ENCODE results near the gene UBE2Z. TPM values are rescaled to one million over a fixed set of nuclear protein-coding genes. Genes with fewer than 3 reads are reported as not detected.

The UBE2Z gene
- total and polyA plus RNA-seq, 11 donors = 19.3 to 59.0 (median 41.0) TPM

DNA sequence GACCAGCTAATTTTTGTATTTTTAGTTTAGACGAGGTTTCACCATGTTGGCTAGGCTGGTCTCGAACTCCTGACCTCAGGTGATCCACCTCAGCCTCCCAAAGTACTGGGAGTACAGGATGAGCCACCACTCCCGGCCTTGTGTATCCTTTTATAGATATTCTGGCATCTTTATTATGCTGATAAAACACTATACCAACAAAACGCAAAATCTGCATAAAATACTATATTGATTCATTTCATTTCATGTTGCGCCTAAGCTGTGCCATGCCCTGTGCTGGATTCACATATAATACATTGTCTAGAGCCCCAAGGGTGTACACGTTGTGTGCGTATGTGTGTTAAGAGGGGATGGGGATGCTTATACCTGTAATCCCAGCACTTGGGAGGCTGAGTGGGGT, 3.8 kb upstream of the UBE2Z start:
- 86 to 96% (median 93%) methylated on average over 7 of the region's 7 CpGs for WGBS, 4 donors
- H3K27me3 ChIP-seq = no peaks in the 10 kb centered on the region
- no peak for ATAC-seq

DNA sequence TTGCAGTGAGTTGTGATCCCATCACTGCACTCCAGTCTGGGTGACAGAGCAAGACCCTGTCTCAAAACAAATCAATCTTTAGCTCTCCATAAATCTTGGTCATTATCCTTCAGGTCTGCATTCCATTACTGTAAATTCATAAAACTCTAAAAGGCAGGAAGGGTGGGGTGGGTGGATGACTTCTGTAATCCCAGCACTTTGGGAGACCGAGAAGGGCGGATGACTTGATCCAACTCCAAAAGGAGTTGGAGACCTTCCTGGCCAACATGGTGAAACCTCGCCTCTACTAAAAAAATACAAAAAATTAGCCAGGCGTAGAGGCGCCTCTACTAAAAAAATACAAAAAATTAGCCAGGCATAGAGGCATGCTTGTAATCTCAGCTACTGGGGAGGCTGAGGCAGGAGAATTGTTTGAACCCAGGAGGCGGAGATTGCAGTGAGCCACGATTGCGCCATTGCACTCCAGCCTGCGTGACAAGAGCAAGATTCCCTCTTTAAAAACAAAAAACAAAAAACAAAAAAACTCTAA, 2.2 kb upstream of the UBE2Z start:
- H3K27me3 ChIP-seq = no peaks in the 10 kb centered on the region
- intact Hi-C loops (cut with DNase I) = loop anchor here in 1 of 10 donors (10.0 kb wide), 1 partner anchor 129 kb away; no protein-coding TSS in a partner anchor
- no peak overlapping the region for H3K27ac ChIP-seq
- H3K9me3 ChIP-seq = no peaks in the 10 kb centered on the region
- DNase-seq (no peak), ATAC-seq (no peak)
- H3K36me3 ChIP-seq = peaks cover 0 to 11% (median 5%) of the 10 kb centered on the region in 9 donors
- no peak for TF ChIP-seq POLR2A (IDR thresholded peaks at IDR 0.05)
- TF ChIP-seq, protein P1, sequence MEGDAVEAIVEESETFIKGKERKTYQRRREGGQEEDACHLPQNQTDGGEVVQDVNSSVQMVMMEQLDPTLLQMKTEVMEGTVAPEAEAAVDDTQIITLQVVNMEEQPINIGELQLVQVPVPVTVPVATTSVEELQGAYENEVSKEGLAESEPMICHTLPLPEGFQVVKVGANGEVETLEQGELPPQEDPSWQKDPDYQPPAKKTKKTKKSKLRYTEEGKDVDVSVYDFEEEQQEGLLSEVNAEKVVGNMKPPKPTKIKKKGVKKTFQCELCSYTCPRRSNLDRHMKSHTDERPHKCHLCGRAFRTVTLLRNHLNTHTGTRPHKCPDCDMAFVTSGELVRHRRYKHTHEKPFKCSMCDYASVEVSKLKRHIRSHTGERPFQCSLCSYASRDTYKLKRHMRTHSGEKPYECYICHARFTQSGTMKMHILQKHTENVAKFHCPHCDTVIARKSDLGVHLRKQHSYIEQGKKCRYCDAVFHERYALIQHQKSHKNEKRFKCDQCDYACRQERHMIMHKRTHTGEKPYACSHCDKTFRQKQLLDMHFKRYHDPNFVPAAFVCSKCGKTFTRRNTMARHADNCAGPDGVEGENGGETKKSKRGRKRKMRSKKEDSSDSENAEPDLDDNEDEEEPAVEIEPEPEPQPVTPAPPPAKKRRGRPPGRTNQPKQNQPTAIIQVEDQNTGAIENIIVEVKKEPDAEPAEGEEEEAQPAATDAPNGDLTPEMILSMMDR (IDR thresholded peaks at IDR 0.05) = no peak
- peaks cover 0 to 30% (median 25%) of the 10 kb centered on the region in 12 donors for H3K4me1 ChIP-seq
- H3K4me3 ChIP-seq = no peak overlapping the region
- WGBS, 4 donors = 70 to 80% (median 76%) methylated on average over 9 of the region's 9 CpGs

More for the DNA sequence above, 3.8 kb upstream of the UBE2Z start:
- no peaks in the 10 kb centered on the region for H3K36me3 ChIP-seq
- H3K9me3 ChIP-seq = no peaks in the 10 kb centered on the region
- DNase-seq = no peak
- H3K27ac ChIP-seq = no peak overlapping the region
- no peak for TF ChIP-seq POLR2A (IDR thresholded peaks at IDR 0.05)
- TF ChIP-seq, protein P1 (IDR thresholded peaks at IDR 0.05) = no peak
- intact Hi-C loops (cut with DNase I) = loop anchor here in 1 of 10 donors (10.0 kb wide), 1 partner anchor 130 kb away; no protein-coding TSS in a partner anchor
- H3K4me3 ChIP-seq = no peak overlapping the region
- H3K4me1 ChIP-seq = peaks cover 0 to 15% (median 10%) of the 10 kb centered on the region in 12 donors

DNA sequence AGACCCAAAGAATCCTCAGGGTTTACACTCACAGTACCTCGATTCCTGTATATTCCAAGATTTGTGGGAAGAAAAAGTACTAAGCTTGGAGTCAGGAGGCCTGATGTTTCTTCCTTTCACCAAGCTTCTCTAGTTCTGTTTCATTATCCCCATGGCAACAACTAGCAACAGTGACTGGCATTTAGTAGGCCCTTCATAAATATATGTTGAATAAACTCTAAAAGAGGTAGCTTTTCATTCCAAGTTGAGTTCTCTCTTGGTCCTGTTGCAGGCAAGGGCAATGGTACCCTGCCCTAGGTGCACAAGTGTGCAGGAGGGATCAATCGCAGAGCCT, 527 bp upstream of the UBE2Z start:
- TF ChIP-seq POLR2A (IDR thresholded peaks at IDR 0.05) = no peak
- TF ChIP-seq, protein P1 (IDR thresholded peaks at IDR 0.05) = no peak
- intact Hi-C loops (cut with DNase I) = loop anchor here in 5 of 10 donors (1.0 to 10.0 kb wide), 4 partner anchors 15 to 127 kb away; partner anchors contain the start of genes ATP5MC1 (in 5 of the 5) and SNF8 (in 2 of the 5)
- 42 to 44% (median 43%) methylated on average over 2 of the region's 2 CpGs for WGBS, 4 donors
- H3K4me3 ChIP-seq = peak overlapping the region; percentile 57 to 99 (median 87)
- DNase-seq (no peak), ATAC-seq (no peak)
- H3K9me3 ChIP-seq = no peaks in the 10 kb centered on the region
- no peaks in the 10 kb centered on the region for H3K27me3 ChIP-seq
- peak overlapping the region; percentile 39 to 98 (median 94) for H3K27ac ChIP-seq
- H3K4me1 ChIP-seq = peaks cover 0 to 41% (median 27%) of the 10 kb centered on the region in 12 donors
- H3K36me3 ChIP-seq = peaks cover 0 to 27% (median 20%) of the 10 kb centered on the region in 9 donors

DNA sequence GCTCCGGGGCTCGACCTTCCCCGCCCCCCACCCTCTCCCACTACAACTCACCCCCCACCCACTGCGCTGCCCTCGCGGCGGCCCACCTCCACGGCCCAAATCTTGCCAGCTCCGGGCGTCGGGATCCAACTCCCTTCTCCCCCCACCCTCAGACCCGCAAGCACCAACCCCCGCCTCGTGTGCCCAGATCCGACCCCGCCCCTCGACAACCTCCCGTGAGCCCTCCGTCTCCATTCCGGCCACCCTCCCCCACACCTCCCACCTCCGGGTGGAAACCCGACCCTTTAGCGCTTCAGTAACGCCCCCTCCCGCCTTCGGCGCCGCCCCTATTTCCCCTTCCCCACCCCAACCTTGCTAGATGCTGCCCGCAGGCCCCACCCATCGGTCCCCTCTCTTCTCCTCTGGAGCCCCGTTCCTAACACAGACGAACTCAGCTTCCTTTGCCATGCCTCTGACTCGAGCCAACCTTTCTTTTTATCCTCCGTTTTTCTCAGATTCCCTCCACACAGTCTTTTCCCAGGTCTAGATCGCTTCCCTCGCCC, 717 bp downstream of the UBE2Z start:
- 2 to 3% (median 2%) methylated on average over 29 to 36 of the region's 36 CpGs for WGBS, 4 donors
- Histone ChIP-seq H3K4me3 (peak overlapping the region; percentile 57 to 99 (median 87)), H3K9me3 (no peaks in the 10 kb centered on the region), H3K36me3 (peaks cover 0 to 40% (median 33%) of the 10 kb centered on the region in 9 donors), H3K27ac (peak overlapping the region; percentile 52 to 98 (median 94)), H3K27me3 (no peaks in the 10 kb centered on the region), H3K4me1 (peaks cover 0 to 51% (median 27%) of the 10 kb centered on the region in 12 donors)
- ATAC-seq (peak; percentile 21 to 69 (median 58)), DNase-seq (peak; percentile 83 to 90 (median 83))
- TF ChIP-seq, protein P1 (IDR thresholded peaks at IDR 0.05) = no peak
- no peak for TF ChIP-seq POLR2A (IDR thresholded peaks at IDR 0.05)
- intact Hi-C loops (cut with DNase I) = loop anchor here in 5 of 10 donors (1.0 to 10.0 kb wide), 4 partner anchors 16 to 126 kb away; partner anchors contain the start of genes ATP5MC1 (in 5 of the 5) and SNF8 (in 2 of the 5)
